HEK293 (cell line): ENCODE measurements around the gene GPR157.

ENCODE experiments used
- CTCF ChIA-PET: fragments of 350-600 bp; formaldehyde crosslinking; extraction: SDS; loops from one replicate; lab custom pipeline; 2021; ENCODE audit warnings: antibody characterized with exemption; lab: Yijun Ruan, JAX
- POLR2A ChIA-PET: fragments of 300-600 bp; formaldehyde crosslinking; extraction: SDS; loops from one replicate; lab custom pipeline; 2020; ENCODE audit warnings: antibody characterized with exemption, inconsistent platforms; lab: Yijun Ruan, JAX
- H3K27ac ChIP-seq: fragments of 200-500 bp; sonication (Bioruptor generic); 2 replicates; pipeline ENCODE4 v1.5.1; 2014; ENCODE audit warnings: low read depth, low read length, control low read depth, inconsistent platforms; ENCODE audit errors: extremely low read depth
- H3K36me3 ChIP-seq, 2 experiments: fragments of 200-500 bp in 1 of 2; sonication (Bioruptor generic) in 1 of 2; 1 replicate in 1 of 2; 2 replicates in 1 of 2; pipeline ENCODE4 v1.5.1; 2014 to 2017; ENCODE audit warnings: inconsistent platforms in 2 of 2, low read length in 2 of 2; ENCODE audit not compliant: control insufficient read depth in 2 of 2, insufficient read depth in 1 of 2
- H3K4me1 ChIP-seq: fragments of 200-500 bp; sonication (Bioruptor generic); 2 replicates; pipeline ENCODE4 v1.5.1; 2014; ENCODE audit warnings: mild to moderate bottlenecking, low read length, inconsistent platforms; ENCODE audit not compliant: control insufficient read depth, insufficient read depth
- H3K4me3 ChIP-seq: 2 replicates; pipeline ENCODE4 v1.5.1; 2011; ENCODE audit warnings: low read depth, mild to moderate bottlenecking, control low read depth, low read length, moderate library complexity
- H3K9me3 ChIP-seq: fragments of 200-500 bp; sonication (Bioruptor generic); 2 replicates; pipeline ENCODE4 v1.5.1; 2014; ENCODE audit warnings: low read depth, low read length, inconsistent platforms; ENCODE audit not compliant: control insufficient read depth, insufficient read depth
- BCL11A ChIP-seq: fragments of 450-650 bp; formaldehyde crosslinking; IDR thresholded peaks from 2 replicates; pipeline ENCODE4 v1.5.1; 2016; ENCODE audit warnings: low read depth, missing biosample characterization, missing genetic modification characterization
- GLI4 ChIP-seq: fragments of 450-650 bp; formaldehyde crosslinking; IDR thresholded peaks from 2 replicates; pipeline ENCODE4 v1.5.1; 2016; ENCODE audit warnings: missing biosample characterization, missing genetic modification characterization
- HOXC10 ChIP-seq: sonication (generic); formaldehyde crosslinking; IDR thresholded peaks from 2 replicates; pipeline ENCODE4 v1.8.1; 2023; ENCODE audit warnings: mild to moderate bottlenecking, missing genetic modification reagents
- KLF9 ChIP-seq: fragments of 450-650 bp; formaldehyde crosslinking; IDR thresholded peaks from 2 replicates; pipeline ENCODE4 v1.5.1; 2016; ENCODE audit warnings: missing biosample characterization, missing genetic modification characterization, low read depth
- MZF1 ChIP-seq: fragments of 450-650 bp; formaldehyde crosslinking; IDR thresholded peaks from 2 replicates; pipeline ENCODE4 v1.5.1; 2017; ENCODE audit warnings: missing biosample characterization, missing genetic modification characterization, borderline replicate concordance
- PRDM4 ChIP-seq: fragments of 450-650 bp; formaldehyde crosslinking; IDR thresholded peaks from 2 replicates; pipeline ENCODE4 v1.5.1; 2017; ENCODE audit warnings: missing biosample characterization, missing genetic modification characterization
- REST ChIP-seq: fragments of 450-650 bp; formaldehyde crosslinking; IDR thresholded peaks from 2 replicates; pipeline ENCODE4 v1.5.1; 2016; ENCODE audit warnings: missing biosample characterization, missing genetic modification characterization
- ZBTB20 ChIP-seq: fragments of 450-650 bp; formaldehyde crosslinking; IDR thresholded peaks from 2 replicates; pipeline ENCODE4 v1.5.1; 2016; ENCODE audit warnings: missing biosample characterization, missing genetic modification characterization
- ZBTB8A ChIP-seq: fragments of 450-650 bp; formaldehyde crosslinking; IDR thresholded peaks from 2 replicates; pipeline ENCODE4 v1.5.1; 2016; ENCODE audit warnings: missing biosample characterization, missing genetic modification characterization
- ZEB2 ChIP-seq: fragments of 450-650 bp; formaldehyde crosslinking; IDR thresholded peaks from 2 replicates; pipeline ENCODE4 v1.5.1; 2016; ENCODE audit warnings: missing biosample characterization, missing genetic modification characterization
- ZNF140 ChIP-seq: fragments of 450-650 bp; formaldehyde crosslinking; IDR thresholded peaks from 2 replicates; pipeline ENCODE4 v1.5.1; 2016; ENCODE audit warnings: missing biosample characterization, missing genetic modification characterization
- ZNF211 ChIP-seq: fragments of 450-650 bp; formaldehyde crosslinking; IDR thresholded peaks from 2 replicates; pipeline ENCODE4 v1.5.1; 2016; ENCODE audit warnings: low read depth, missing biosample characterization, missing genetic modification characterization
- ZNF221 ChIP-seq: fragments of 450-650 bp; formaldehyde crosslinking; IDR thresholded peaks from 2 replicates; pipeline ENCODE4 v1.5.1; 2017; ENCODE audit warnings: missing biosample characterization, missing genetic modification characterization, borderline replicate concordance
- ZNF391 ChIP-seq: fragments of 450-650 bp; formaldehyde crosslinking; IDR thresholded peaks from 2 replicates; pipeline ENCODE4 v1.5.1; 2016; ENCODE audit warnings: low read depth, missing biosample characterization, missing genetic modification characterization, borderline replicate concordance
- ZNF398 ChIP-seq: fragments of 450-650 bp; formaldehyde crosslinking; IDR thresholded peaks from 2 replicates; pipeline ENCODE4 v1.5.1; 2017; ENCODE audit warnings: missing biosample characterization, missing genetic modification characterization
- ZNF473 ChIP-seq: fragments of 450-650 bp; formaldehyde crosslinking; IDR thresholded peaks from 2 replicates; pipeline ENCODE4 v1.5.1; 2017; ENCODE audit warnings: missing biosample characterization, missing genetic modification characterization
- ZNF580 ChIP-seq: fragments of 450-650 bp; formaldehyde crosslinking; IDR thresholded peaks from 2 replicates; pipeline ENCODE4 v1.5.1; 2016; ENCODE audit warnings: missing biosample characterization, missing genetic modification characterization
- ZNF768 ChIP-seq: fragments of 450-650 bp; formaldehyde crosslinking; IDR thresholded peaks from 2 replicates; pipeline ENCODE4 v1.5.1; 2018; ENCODE audit warnings: missing biosample characterization, mild to moderate bottlenecking, missing genetic modification characterization
- ZNF843 ChIP-seq: fragments of 450-650 bp; formaldehyde crosslinking; IDR thresholded peaks from 2 replicates; pipeline ENCODE4 v1.5.1; 2016; ENCODE audit warnings: missing biosample characterization, missing genetic modification characterization
- ZSCAN23 ChIP-seq: fragments of 450-650 bp; formaldehyde crosslinking; IDR thresholded peaks from 2 replicates; pipeline ENCODE4 v1.5.1; 2016; ENCODE audit warnings: missing biosample characterization, missing genetic modification characterization

GPR157 gene

GRCh38 chr1:9085306-9085940 lies 43.5 kb downstream of the GPR157 start (continued):
- TF ChIP-seq ZNF473: no peak

GRCh38 chr1:9084906-9085305 lies 44.0 kb downstream of the GPR157 start:
- ChIA-PET POLR2A (no interaction called here), CTCF (interaction anchor here (0.6 to 3.6 kb wide), 4 partner anchors 12 to 122 kb away, joined by 3 to 12 read pairs (median 4); no protein-coding TSS in a partner anchor)
- no peak overlapping the region for H3K4me3 ChIP-seq
- H3K27ac ChIP-seq: no peak overlapping the region
- no peak for TF ChIP-seq PRDM4 (tag by site-specific recombination)
- no peak for TF ChIP-seq MZF1 (tag by site-specific recombination)
- no peak for TF ChIP-seq BCL11A (tag by site-specific recombination)
- no peak for TF ChIP-seq KLF9 (tag by site-specific recombination)
- no peak for TF ChIP-seq ZNF398 (tag by site-specific recombination)
- TF ChIP-seq ZNF580: no peak
- no peak for TF ChIP-seq ZSCAN23 (tag by site-specific recombination)
- no peak for TF ChIP-seq HOXC10 (CRISPR knock-in tag)
- no peak for TF ChIP-seq ZNF843 (tag by site-specific recombination)
- TF ChIP-seq GLI4: no peak
- TF ChIP-seq ZNF140 (tag by site-specific recombination): no peak
- no peak for TF ChIP-seq ZBTB8A (tag by site-specific recombination)
- TF ChIP-seq ZNF768 (tag by site-specific recombination): no peak
- H3K9me3 ChIP-seq: no peaks in the 10 kb centered on the region
- peaks cover 4% of the 10 kb centered on the region; the same call in 1 of the 2 replicates for H3K4me1 ChIP-seq
- H3K36me3 ChIP-seq: no peaks in the 10 kb centered on the region

- TF ChIP-seq REST (tag by site-specific recombination) (no peak), ZEB2 (tag by site-specific recombination) (no peak), BCL11A (tag by site-specific recombination) (no peak), ZNF391 (tag by site-specific recombination) (no peak), ZBTB20 (tag by site-specific recombination) (no peak), ZNF211 (tag by site-specific recombination) (no peak), ZNF221 (tag by site-specific recombination) (no peak)
- Histone ChIP-seq H3K9me3 (no peaks in the 10 kb centered on the region), H3K36me3 (no peaks in the 10 kb centered on the region), H3K4me1 (peaks cover 4% of the 10 kb centered on the region), H3K27ac (no peak overlapping the region), H3K4me3 (no peak overlapping the region)
- POLR2A ChIA-PET: interaction anchor here (1.1 kb wide), 1 partner anchor 153 kb away, joined by 3 read pairs; the partner anchor contains the start of gene H6PD
- CTCF ChIA-PET: interaction anchor here (0.6 to 1.0 kb wide), 2 partner anchors 29 to 502 kb away, joined by 3 to 4 read pairs; no protein-coding TSS in a partner anchor
These were observed 47.4 kb downstream of the GPR157 start for GRCh38 chr1:9081473-9081872.
